Hepatic stellate cell (primary cell): Measurements from ENCODE around the gene WTIP.
"Not testable (repeated sequence)": the region's sequence is repeated elsewhere in the genome, so short reads cannot be mapped to it uniquely, and the experiment has no call there.

Experiments
- DNase-seq: peaks from one replicate; pipeline ENCODE4 v3.0.0; 2011; ENCODE audit warnings: low spot score

The WTIP gene

DNA sequence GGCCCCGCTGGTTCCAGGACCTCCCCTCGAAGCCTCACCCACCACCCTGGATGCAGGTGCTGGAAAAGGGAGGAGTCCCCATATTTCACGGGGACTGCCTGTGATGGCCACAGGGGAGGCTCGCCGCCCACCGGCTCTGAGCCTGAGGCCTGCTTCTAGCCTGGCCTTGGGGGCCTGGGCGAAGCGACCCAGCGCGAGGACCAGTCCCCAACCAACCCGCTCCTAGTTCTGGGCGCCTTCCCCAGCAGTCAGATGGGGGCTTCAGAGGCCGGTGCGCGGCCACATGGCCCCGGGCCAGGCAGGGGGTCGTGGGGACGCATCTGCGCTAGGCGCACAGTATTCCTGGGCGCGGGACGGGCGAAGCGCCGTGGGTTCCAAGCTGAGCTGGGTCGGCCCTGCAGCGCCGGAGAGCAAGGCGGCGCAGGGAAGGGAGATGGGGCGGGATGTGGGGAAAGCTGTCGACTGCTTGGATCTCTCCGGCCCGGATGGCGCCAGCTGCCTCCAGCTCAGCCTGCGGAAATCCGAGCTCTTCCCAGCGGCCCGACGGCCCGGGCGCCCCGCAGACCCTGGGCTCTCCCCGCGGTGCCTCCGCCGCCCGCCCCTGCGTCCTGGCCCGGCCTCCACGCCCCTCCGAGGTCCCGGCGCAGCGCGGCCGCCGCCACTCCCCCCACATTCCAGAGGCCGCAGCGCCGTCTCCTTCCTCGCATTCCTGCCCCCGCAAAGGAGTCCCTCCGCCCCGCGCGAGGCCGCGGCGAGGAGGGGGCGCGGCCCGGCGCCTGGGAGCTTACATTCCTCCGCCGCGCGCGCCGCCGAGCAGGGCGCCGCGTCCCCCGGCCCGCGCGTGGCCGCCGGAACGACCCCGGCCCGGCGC, at the start of gene WTIP:
WTIP (plus strand) TSS at position 788 of the 871 bp plus-strand sequence. CDS start 217 bp downstream, outside the sequence.
- DNase-seq: peak; percentile 90

DNA sequence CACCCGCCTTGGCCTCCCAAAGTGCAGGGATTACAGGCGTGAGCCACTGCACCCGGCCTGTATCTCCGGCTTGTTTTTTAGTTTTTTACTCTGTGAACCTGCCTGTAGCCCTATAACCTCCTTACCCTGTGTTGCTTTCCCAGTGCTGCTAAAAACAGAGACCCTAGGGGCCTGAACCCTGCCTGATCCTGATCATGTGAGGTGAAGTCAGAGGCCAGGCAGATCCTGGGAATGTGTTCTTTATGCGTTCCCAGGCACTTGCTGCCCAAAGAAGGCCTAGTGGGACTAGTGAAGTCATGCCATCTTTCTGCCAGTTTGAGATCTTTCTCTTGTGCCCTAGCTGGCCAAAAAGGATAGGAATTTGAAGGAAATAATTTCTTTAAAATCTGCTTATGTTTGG, 48.8 kb upstream of the WTIP start:
- peak; percentile 35 for DNase-seq

GRCh38 chr19:34436716-34437115, 44.8 kb upstream of the WTIP start:
- DNase-seq: no peak

DNA sequence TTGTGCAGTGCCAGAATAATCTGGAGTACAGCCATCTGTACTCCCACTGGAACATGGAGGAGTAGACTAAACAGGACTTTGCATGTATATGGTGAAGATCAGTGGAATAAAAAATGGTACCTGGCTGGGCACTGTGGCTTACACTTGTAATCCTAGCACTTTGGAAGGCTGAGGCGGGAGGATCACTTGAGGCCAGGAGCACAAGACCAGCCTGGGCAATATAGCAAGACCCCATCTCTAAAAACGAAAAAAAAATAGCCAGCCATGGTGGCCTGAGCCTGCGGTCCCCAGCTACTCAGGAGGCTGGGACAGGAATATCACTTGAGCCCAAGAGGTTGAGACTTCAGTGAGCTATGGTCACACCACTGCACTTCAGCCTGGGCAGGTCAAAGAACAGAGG, 33.4 kb upstream of the WTIP start:
- DNase-seq: no peak

GRCh38 chr19:34452723-34453122, 28.8 kb upstream of the WTIP start:
- DNase-seq: peak; percentile 40

DNA sequence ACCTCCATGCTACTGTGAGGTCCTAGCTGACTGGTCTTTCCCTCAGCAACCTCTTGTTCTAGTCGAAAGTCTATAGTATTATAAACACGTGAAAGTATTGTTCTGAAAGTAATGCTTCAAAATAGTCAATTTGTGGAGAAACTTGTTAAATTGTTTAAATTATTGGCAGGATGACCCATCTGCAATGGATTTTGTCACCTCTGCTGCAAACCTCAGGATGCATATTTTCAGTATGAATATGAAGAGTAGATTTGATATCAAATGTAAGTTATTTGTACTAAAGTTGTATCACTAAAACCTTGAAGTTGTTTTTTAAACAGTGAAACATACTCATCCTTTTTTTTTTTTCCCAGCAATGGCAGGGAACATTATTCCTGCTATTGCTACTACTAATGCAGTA, 27.5 kb upstream of the WTIP start:
- DNase-seq: no peak

- no peak for DNase-seq
These were observed 26.9 kb upstream of the WTIP start for GRCh38 chr19:34454685-34455084.

GRCh38 chr19:34455783-34456480, 25.6 kb upstream of the WTIP start:
- DNase-seq: not testable (repeated sequence)

DNA sequence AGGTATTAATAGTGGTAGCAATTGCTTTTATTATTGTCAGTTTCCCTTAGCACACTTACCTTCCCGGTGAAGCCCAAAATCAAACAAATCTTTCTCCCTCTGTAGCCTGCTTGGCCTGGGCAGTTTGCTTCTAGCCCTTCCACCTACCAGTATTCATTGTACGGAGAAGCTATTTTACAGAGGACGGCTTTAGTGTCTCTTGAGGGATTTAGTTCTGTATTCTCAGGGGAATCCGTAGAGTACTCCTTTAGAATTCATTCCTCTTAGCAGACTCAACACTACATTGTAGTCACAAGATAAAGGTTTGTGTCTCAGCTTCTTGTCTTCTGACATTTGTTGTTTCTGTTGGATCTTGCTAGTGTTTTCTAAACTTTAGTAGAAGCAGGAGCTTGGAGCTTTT, 24.1 kb upstream of the WTIP start:
- no peak for DNase-seq

DNA sequence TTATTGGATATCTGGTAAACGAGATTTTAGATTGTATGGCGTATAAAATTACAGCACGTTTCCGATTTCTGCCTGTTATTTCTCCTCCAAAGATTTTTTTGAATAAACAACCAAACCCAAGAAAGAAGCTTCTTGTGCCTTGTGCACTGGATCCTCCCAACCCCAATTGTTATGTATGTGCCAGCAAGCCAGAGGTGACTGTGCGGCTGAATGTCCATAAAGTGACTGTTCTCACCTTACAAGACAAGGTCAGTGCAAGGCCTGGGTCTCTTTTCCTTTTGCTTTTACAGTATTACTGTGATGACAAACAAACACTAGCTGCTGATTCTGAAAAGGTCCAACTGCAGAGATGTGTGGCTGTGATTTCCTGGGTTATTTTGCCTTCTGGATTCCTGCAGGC, 22.9 kb upstream of the WTIP start:
- DNase-seq: no peak

- DNase-seq: no peak
These were observed 21.9 kb upstream of the WTIP start for GRCh38 chr19:34459614-34460013.

- peak; percentile 82 for DNase-seq
These were observed 20.0 kb upstream of the WTIP start for GRCh38 chr19:34461375-34462100.

GRCh38 chr19:34464785-34465184, 16.8 kb upstream of the WTIP start:
- DNase-seq: not testable (repeated sequence)

GRCh38 chr19:34468409-34468808, 13.1 kb upstream of the WTIP start:
- DNase-seq: no peak

DNA sequence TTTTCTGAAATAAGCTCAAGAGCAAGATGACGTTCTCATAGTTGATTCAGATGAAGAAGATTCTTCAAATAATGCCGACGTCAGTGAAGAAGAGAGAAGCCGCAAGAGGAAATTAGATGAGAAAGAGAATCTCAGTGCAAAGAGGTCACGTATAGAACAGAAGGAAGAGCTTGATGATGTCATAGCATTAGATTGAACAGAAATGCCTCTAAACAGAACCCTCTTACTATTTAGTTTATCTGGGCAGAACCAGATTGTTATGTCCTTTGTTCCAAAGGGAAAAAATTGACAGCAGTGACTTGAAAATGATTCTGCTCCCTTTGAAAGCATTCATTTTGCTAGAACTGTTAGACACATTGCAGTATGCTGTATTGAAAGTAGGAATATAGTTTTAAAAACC, 12.5 kb upstream of the WTIP start:
- not testable (repeated sequence) for DNase-seq

GRCh38 chr19:34471906-34472700, 9.5 kb upstream of the WTIP start:
- no peak for DNase-seq

DNA sequence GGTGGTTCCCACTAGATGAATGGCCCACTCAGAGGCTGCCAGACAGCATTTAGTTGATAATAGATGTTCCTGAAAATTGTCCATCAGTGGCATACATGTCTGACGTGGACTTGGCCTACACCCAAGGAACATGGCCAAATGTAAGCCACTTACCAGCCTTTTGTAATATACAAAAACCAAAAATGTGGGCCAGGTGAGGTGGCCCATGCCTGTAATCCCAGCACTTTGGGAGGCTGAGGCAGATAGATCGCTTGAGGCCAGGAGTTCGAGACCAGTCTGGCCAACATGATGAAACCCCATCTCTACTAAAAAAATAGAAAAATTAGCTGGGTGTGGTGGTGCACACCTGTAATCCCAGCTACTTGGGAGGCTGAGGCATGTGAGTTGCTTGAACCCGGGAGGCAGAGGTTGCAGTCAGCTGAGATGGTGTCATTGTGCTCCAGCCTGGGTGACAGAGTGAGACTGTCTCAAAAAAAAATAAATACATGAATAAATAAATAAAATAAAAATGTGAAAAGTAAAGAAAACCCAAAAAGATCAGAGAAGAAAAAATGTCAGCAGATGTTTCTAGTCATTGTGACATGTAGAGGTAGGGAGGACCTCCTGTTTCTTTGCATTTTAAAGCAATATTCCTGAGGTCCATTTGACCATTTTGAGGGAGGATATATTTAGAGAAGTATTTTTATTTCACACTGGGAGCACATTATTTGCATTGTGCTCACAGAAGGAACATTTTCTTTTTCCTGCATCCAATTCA, 7.1 kb upstream of the WTIP start:
- no peak for DNase-seq

DNA sequence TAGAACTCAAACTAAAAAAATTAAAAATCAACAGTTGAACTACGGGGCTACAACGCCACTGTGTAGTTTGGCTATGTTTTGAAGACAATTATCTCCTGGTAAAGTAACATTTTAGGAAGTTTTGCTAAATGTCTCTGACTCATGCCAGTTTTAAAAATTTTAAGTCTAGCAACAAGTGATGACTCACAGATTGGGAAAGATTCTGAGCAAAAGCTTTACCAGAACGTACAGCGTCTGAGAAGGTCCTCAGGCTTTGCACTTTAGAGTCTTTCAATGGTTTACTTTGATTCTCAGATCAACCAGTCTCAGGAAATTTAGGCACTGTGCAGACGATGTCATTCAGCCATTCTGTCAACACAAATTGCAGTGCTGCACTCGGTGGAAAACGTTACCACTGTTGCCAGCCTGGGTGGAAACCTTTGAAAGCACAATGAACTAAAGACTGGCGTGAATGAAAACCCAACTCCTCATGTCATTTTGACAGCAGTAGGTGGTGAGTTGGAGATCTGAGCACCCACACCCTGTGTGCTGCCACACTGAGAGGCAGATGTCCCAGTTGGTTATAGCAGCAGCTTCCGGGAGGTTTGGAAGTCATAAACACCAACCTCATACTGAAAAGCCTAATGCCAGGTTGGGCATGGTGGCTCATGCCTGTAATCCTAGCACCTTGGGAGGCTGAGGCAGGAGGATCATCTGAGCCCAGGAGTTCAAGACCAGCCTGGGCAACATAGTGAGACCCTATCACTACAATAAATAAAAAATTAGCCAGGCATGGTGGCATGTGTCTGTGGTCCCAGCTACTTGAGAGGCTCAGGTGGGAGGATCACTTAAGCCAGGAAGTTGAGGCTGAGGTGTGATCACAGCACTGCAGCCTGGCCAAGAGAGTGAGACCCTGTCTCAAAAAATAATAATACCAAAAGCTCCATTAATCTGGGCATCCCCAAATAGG, 6.3 kb upstream of the WTIP start:
- DNase-seq: peak; percentile 71

GRCh38 chr19:34475975-34476594, 5.5 kb upstream of the WTIP start:
- DNase-seq: no peak
